BJ (cell line): ENCODE data around the gene PAX1. TPM values are rescaled to one million over a fixed set of nuclear protein-coding genes. Genes with fewer than 3 reads are reported as not detected.

Source experiments
- CTCF ChIA-PET: fragments of 350-600 bp; formaldehyde crosslinking; extraction: SDS; loops from one replicate; lab custom pipeline; 2021; ENCODE audit warnings: antibody characterized with exemption, inconsistent platforms; lab: Yijun Ruan, JAX
- POLR2A ChIA-PET: fragments of 300-600 bp; sonication (Branson Sonifier 250); formaldehyde crosslinking; extraction: SDS; loops from one replicate; lab custom pipeline; 2021; ENCODE audit warnings: antibody characterized with exemption; lab: Charles Lee
- DNase-seq: peaks from one replicate; pipeline ENCODE4 v3.0.0-alpha.2; 2011; ENCODE audit warnings: low read depth
- H3K27me3 ChIP-seq: 2 replicates; pipeline ENCODE4 v1.6.0; 2011; ENCODE audit warnings: low read length; ENCODE audit not compliant: control insufficient read depth, insufficient read depth
- H3K36me3 ChIP-seq: 2 replicates; pipeline ENCODE4 v1.5.1; 2011; ENCODE audit warnings: low read length; ENCODE audit not compliant: control insufficient read depth, insufficient read depth
- H3K4me3 ChIP-seq: 2 replicates; pipeline ENCODE4 v1.5.1; 2011; ENCODE audit warnings: low read depth, mild to moderate bottlenecking, control low read depth, low read length
- polyA plus RNA-seq: library from polyadenylated mRNA; depleted of rRNA; stranded (reverse); fragments of >200 nt; gene quantifications from 2 replicates; pipeline ENCODE4 v1.2.3, GENCODE V29; 2011
- TF ChIP-seq, protein P1 (sequence below): IDR thresholded peaks from 2 replicates; pipeline ENCODE4 v1.5.1; 2011; ENCODE audit warnings: low read depth, mild to moderate bottlenecking, control low read depth, inconsistent platforms, low read length, moderate library complexity; ENCODE audit not compliant: insufficient read depth

PAX1 gene
- polyA plus RNA-seq, 1 experiment = not detected

- Histone ChIP-seq H3K4me3 (no peak overlapping the region), H3K27me3 (peaks cover 4% of the 10 kb centered on the region; the same call in 1 of the 2 replicates), H3K36me3 (no peaks in the 10 kb centered on the region)
- CTCF ChIA-PET = interaction anchor here (2.6 kb wide), 1 partner anchor 9 kb away, joined by 15 read pairs; no protein-coding TSS in a partner anchor
- POLR2A ChIA-PET = no interaction called here
- TF ChIP-seq, protein P1, sequence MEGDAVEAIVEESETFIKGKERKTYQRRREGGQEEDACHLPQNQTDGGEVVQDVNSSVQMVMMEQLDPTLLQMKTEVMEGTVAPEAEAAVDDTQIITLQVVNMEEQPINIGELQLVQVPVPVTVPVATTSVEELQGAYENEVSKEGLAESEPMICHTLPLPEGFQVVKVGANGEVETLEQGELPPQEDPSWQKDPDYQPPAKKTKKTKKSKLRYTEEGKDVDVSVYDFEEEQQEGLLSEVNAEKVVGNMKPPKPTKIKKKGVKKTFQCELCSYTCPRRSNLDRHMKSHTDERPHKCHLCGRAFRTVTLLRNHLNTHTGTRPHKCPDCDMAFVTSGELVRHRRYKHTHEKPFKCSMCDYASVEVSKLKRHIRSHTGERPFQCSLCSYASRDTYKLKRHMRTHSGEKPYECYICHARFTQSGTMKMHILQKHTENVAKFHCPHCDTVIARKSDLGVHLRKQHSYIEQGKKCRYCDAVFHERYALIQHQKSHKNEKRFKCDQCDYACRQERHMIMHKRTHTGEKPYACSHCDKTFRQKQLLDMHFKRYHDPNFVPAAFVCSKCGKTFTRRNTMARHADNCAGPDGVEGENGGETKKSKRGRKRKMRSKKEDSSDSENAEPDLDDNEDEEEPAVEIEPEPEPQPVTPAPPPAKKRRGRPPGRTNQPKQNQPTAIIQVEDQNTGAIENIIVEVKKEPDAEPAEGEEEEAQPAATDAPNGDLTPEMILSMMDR = no peak
- no peak for DNase-seq
Observed at GRCh38 chr20:21710863-21711431, 5.5 kb downstream of the PAX1 start.

DNA sequence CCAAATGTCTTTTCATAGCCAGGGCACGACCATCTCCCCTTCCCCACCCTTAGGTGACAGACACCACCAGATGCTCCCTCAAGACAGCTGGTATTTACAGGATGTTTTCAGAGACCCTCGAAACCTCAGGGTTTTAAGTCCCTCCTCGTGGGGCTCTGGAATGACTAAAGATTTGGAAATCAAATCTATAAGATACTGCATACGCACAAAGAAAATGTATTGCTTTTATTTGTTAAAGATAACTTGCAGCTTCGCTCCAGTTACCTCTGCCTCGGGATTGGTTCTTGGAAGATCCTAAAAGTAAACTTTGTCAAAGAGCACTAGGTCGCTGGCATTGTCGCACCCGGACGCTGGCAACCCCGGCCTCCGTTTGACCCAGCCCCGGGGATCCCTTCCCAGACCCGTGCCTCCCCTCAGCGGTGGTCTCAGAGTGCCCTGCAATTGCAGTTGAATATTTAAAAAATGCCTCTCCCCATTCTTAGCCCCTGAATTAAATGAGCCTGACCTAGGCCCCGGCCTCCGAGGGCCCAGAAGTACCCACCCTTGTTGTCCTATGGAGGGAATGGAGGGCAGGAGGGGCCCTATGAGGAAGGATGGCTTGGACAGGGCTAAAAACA, 7.1 kb downstream of the PAX1 start:
- CTCF ChIA-PET = no interaction called here
- Histone ChIP-seq H3K4me3 (no peak overlapping the region), H3K36me3 (no peaks in the 10 kb centered on the region), H3K27me3 (peaks cover 4% of the 10 kb centered on the region; the same call in 1 of the 2 replicates)
- POLR2A ChIA-PET = no interaction called here
- TF ChIP-seq, protein P1 = no peak
- no peak for DNase-seq

DNA sequence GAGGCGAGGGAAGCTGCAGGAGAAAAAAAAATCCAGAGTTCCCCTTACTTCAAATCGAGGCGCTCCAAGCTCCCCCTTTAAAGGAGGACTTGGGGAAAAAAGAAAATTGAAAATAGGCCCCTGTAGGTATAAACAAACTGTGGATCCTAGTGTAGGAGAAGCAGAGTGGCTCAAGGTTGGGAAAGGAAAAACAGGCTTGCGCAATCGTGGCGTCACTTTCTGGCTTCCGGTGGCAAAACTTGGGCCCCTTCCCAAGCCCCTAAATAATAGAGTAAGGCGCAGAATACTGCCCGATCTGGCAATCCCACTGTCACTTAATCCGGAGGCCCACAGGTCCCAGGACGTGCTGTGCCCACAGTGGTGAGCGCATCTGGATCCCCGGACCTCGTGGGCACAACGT, 8.0 kb downstream of the PAX1 start:
- CTCF ChIA-PET = no interaction called here
- TF ChIP-seq, protein P1 = no peak
- DNase-seq = no peak
- H3K4me3 ChIP-seq = no peak overlapping the region
- H3K27me3 ChIP-seq = peaks cover 2% of the 10 kb centered on the region; the same call in 1 of the 2 replicates
- no peaks in the 10 kb centered on the region for H3K36me3 ChIP-seq
- POLR2A ChIA-PET = no interaction called here

GRCh38 chr20:21713901-21714296, 8.4 kb downstream of the PAX1 start:
- H3K36me3 ChIP-seq = no peaks in the 10 kb centered on the region
- no peak for DNase-seq
- POLR2A ChIA-PET = no interaction called here
- CTCF ChIA-PET = no interaction called here
- H3K27me3 ChIP-seq = peaks cover 2% of the 10 kb centered on the region; the same call in 1 of the 2 replicates
- no peak overlapping the region for H3K4me3 ChIP-seq
- TF ChIP-seq, protein P1 = no peak

- Histone ChIP-seq H3K27me3 (peaks cover 2% of the 10 kb centered on the region; the same call in 1 of the 2 replicates), H3K4me3 (no peak overlapping the region), H3K36me3 (no peaks in the 10 kb centered on the region)
- no peak for DNase-seq
- POLR2A ChIA-PET = no interaction called here
- CTCF ChIA-PET = no interaction called here
- TF ChIP-seq, protein P1 = no peak
Observed at GRCh38 chr20:21714297-21715192, 9.1 kb downstream of the PAX1 start.
